Liver (tissue), 3 donors: ENCODE results near the gene FNTB.

Source experiments
- FOXA1 ChIP-seq: IDR thresholded peaks from 2 replicates; pipeline ENCODE4 v1.6.1; 2016; ENCODE audit warnings: antibody characterized with exemption
- RXRA ChIP-seq, 2 donors: IDR thresholded peaks; 2 replicates each; pipeline ENCODE4 v1.6.1; 2017 to 2018; ENCODE audit warnings: antibody characterized with exemption in 2 of 2, mild to moderate bottlenecking in 1 of 2
- SP1 ChIP-seq: IDR thresholded peaks from 2 replicates; pipeline ENCODE4 v1.6.1; 2018; ENCODE audit warnings: antibody characterized with exemption, mild to moderate bottlenecking
- YY1 ChIP-seq: IDR thresholded peaks from 2 replicates; pipeline ENCODE4 v1.6.1; 2016; ENCODE audit warnings: antibody characterized with exemption, mild to moderate bottlenecking
- TF ChIP-seq, protein P1 (sequence below): fragments of 150-350 bp; IDR thresholded peaks from 2 replicates; pipeline ENCODE4 v1.5.1; 2017; ENCODE audit warnings: improper control_type of control experiment, low read depth, low read length; ENCODE audit not compliant: missing input control
- donor health status: healthy.
- donor health status: healthy.

DNA sequence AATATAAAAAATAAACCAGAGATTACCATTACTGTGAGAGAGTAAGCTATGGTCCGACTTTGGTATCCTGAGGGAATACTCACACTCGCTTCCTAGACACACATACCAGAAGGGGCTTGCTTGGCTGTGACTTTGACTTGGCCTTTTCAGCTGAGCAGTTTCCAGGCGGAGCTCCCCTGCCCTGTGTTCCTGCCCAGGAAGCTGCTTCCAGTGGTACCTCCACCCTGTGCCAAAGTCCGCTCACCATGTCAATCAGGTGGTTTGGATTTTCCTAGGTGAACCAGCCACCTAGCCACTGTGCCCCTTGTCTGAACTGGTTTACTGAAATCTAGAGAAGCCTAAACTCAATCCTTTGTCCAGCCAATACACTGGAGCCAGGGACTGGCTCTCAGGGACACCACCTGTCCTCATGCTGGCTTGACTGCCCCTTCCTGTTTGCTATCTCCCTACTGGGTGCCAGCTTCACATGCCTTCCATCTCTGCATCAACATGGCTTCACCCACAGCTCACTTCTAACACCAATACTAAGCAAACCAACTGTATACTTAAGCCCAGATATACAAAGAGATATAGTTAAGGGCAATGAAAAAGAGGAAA, 87.0 kb downstream of the FNTB start:
- TF ChIP-seq, protein P1, sequence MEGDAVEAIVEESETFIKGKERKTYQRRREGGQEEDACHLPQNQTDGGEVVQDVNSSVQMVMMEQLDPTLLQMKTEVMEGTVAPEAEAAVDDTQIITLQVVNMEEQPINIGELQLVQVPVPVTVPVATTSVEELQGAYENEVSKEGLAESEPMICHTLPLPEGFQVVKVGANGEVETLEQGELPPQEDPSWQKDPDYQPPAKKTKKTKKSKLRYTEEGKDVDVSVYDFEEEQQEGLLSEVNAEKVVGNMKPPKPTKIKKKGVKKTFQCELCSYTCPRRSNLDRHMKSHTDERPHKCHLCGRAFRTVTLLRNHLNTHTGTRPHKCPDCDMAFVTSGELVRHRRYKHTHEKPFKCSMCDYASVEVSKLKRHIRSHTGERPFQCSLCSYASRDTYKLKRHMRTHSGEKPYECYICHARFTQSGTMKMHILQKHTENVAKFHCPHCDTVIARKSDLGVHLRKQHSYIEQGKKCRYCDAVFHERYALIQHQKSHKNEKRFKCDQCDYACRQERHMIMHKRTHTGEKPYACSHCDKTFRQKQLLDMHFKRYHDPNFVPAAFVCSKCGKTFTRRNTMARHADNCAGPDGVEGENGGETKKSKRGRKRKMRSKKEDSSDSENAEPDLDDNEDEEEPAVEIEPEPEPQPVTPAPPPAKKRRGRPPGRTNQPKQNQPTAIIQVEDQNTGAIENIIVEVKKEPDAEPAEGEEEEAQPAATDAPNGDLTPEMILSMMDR: no peak
- TF ChIP-seq SP1 (no peak), FOXA1 (no peak), RXRA (IDR thresholded peaks at IDR 0.05) (no peak), YY1 (no peak)
